GM12892 (cell line): ENCODE measurements around the gene MAP3K7CL.

Experiments
- POLR2A ChIP-seq: IDR thresholded peaks from 2 replicates; pipeline ENCODE4 v1.6.1; 2011; ENCODE audit warnings: low read depth, low read length, control low read depth
- POLR2AphosphoS5 ChIP-seq: IDR thresholded peaks from 2 replicates; pipeline ENCODE4 v1.6.1; 2011; ENCODE audit warnings: low read depth, low read length, control low read depth

- TF ChIP-seq POLR2A (no peak), POLR2AphosphoS5 (no peak)
Observed at GRCh38 chr21:29155118-29155932, 24.9 kb downstream of the MAP3K7CL start.
